IPS DF 19.7 (cell line): ENCODE measurements around the gene MAGI1.

Experiments
- DNase-seq: peaks from one replicate; pipeline ENCODE4 v3.0.0-alpha.2; 2013; ENCODE audit warnings: low read depth, low spot score

The MAGI1 gene

GRCh38 chr3:65671004-65671403, 367.7 kb downstream of the MAGI1 start:
- no peak for DNase-seq

- DNase-seq, result no peak
These were observed 369.4 kb downstream of the MAGI1 start for GRCh38 chr3:65669163-65669875.

GRCh38 chr3:65667963-65668362, 370.8 kb downstream of the MAGI1 start:
- DNase-seq, result no peak

- DNase-seq, result no peak
These were observed 372.1 kb downstream of the MAGI1 start for GRCh38 chr3:65666448-65667091.

GRCh38 chr3:65665915-65666314, 372.8 kb downstream of the MAGI1 start:
- no peak for DNase-seq

- no peak for DNase-seq
These were observed 373.8 kb downstream of the MAGI1 start for GRCh38 chr3:65664931-65665330.

GRCh38 chr3:65664446-65664845, 374.3 kb downstream of the MAGI1 start:
- DNase-seq, result no peak

- no peak for DNase-seq
These were observed 376.6 kb downstream of the MAGI1 start for GRCh38 chr3:65662095-65662494.

GRCh38 chr3:65660000-65660598, 378.6 kb downstream of the MAGI1 start:
- DNase-seq, result no peak

- no peak for DNase-seq
These were observed 379.3 kb downstream of the MAGI1 start for GRCh38 chr3:65659396-65659795.

- DNase-seq, result no peak
These were observed 380.3 kb downstream of the MAGI1 start for GRCh38 chr3:65658401-65658800.

GRCh38 chr3:65655061-65655460, 383.7 kb downstream of the MAGI1 start:
- no peak for DNase-seq

GRCh38 chr3:65653731-65654130, 385.0 kb downstream of the MAGI1 start:
- no peak for DNase-seq

- no peak for DNase-seq
These were observed 388.5 kb downstream of the MAGI1 start for GRCh38 chr3:65650247-65650646.

GRCh38 chr3:65647369-65647768, 391.3 kb downstream of the MAGI1 start:
- DNase-seq, result no peak

- no peak for DNase-seq
These were observed 395.8 kb downstream of the MAGI1 start for GRCh38 chr3:65642883-65643282.

GRCh38 chr3:65641777-65642176, 396.9 kb downstream of the MAGI1 start:
- DNase-seq, result no peak

GRCh38 chr3:65641045-65641444, 397.7 kb downstream of the MAGI1 start:
- DNase-seq, result no peak

- no peak for DNase-seq
These were observed 399.3 kb downstream of the MAGI1 start for GRCh38 chr3:65639444-65639843.

GRCh38 chr3:65638301-65638700, 400.4 kb downstream of the MAGI1 start:
- no peak for DNase-seq

GRCh38 chr3:65636326-65636725, 402.4 kb downstream of the MAGI1 start:
- DNase-seq, result no peak

- no peak for DNase-seq
These were observed 403.1 kb downstream of the MAGI1 start for GRCh38 chr3:65635657-65636056.

- DNase-seq, result no peak
These were observed 405.6 kb downstream of the MAGI1 start for GRCh38 chr3:65633018-65633638.
